ENCODE measurements around the gene TLN1.

Gene TLN1

GRCh38 chr9:35776018-35776417, 44.0 kb upstream of the TLN1 start:
- Histone ChIP-seq H3K18ac (ENCODE audit: low read length) (no peak overlapping the region), H3K36me3 (replicated peaks in 1 of 2; ENCODE audit: control insufficient read depth in 2 of 2, insufficient read depth in 2 of 2, low read length in 2 of 2) (peaks cover 0 to 2% of the 10 kb centered on the region in 2 donors), H3K4me3 (ENCODE audit: low read length in 2 of 2) (no peak overlapping the region), H3K4ac (ENCODE audit: low read length) (no peak overlapping the region), H3K23ac (ENCODE audit: low read depth, low read length, poor library complexity) (no peak overlapping the region), H2BK12ac (ENCODE audit: low read length) (no peak overlapping the region), H4K91ac (ENCODE audit: low read depth, low read length, poor library complexity) (no peak overlapping the region), H2BK15ac (ENCODE audit: low read length) (no peak overlapping the region), H3K14ac (ENCODE audit: low read length) (no peak overlapping the region), H3K4me2 (ENCODE audit: insufficient read depth, low read length, poor library complexity, severe bottlenecking) (no peak overlapping the region), H3K9ac (ENCODE audit: low read depth, low read length, poor library complexity) (no peak overlapping the region), H2AK5ac (ENCODE audit: low read depth, low read length) (no peak overlapping the region), H2AFZ (ENCODE audit: low read length) (no peak overlapping the region), H2BK120ac (ENCODE audit: low read depth, low read length) (no peak overlapping the region), H3K27ac (replicated peaks; ENCODE audit: low read length) (no peak overlapping the region), H2BK5ac (ENCODE audit: low read length) (no peak overlapping the region), H4K8ac (ENCODE audit: low read depth, low read length) (no peak overlapping the region), H3K9me3 (replicated peaks in 1 of 2; ENCODE audit: control insufficient read depth in 2 of 2, insufficient read depth in 1 of 2, low read depth in 1 of 2, low read length in 2 of 2) (no peaks in the 10 kb centered on the region), H3K4me1 (ENCODE audit: control insufficient read depth in 2 of 2, insufficient read depth in 1 of 2, low read depth in 1 of 2, low read length in 2 of 2) (peaks cover 10 to 18% of the 10 kb centered on the region in 2 donors), H3K27me3 (ENCODE audit: control insufficient read depth in 3 of 3, insufficient read depth in 3 of 3, low read depth in 1 of 3, low read length in 3 of 3) (peaks cover 0 to 4% (median 0%) of the 10 kb centered on the region in 3 experiments), H3K79me1 (ENCODE audit: low read depth, low read length) (no peaks in the 10 kb centered on the region)
- DNase-seq (ENCODE audit: low spot score), result no peak
- no CpG with 5 or more reads among the region's 4 CpGs for WGBS, 2 donors (ENCODE audit: extremely low coverage in 2 of 2, insufficient read length in 2 of 2, insufficient replicate concordance in 1 of 2)

- Histone ChIP-seq H3K23ac (ENCODE audit: low read depth, low read length, poor library complexity) (no peak overlapping the region), H3K27me3 (ENCODE audit: control insufficient read depth in 3 of 3, insufficient read depth in 3 of 3, low read depth in 1 of 3, low read length in 3 of 3) (peaks cover 0 to 8% (median 0%) of the 10 kb centered on the region in 3 experiments), H2BK5ac (ENCODE audit: low read length) (no peak overlapping the region), H3K4ac (ENCODE audit: low read length) (no peak overlapping the region), H3K27ac (replicated peaks; ENCODE audit: low read length) (peak overlapping the region; percentile 13), H3K18ac (ENCODE audit: low read length) (no peak overlapping the region), H3K4me3 (ENCODE audit: low read length in 2 of 2) (no peak overlapping the region), H2BK15ac (ENCODE audit: low read length) (no peak overlapping the region), H4K8ac (ENCODE audit: low read depth, low read length) (no peak overlapping the region), H3K79me1 (ENCODE audit: low read depth, low read length) (no peaks in the 10 kb centered on the region), H2BK120ac (ENCODE audit: low read depth, low read length) (no peak overlapping the region), H2AK5ac (ENCODE audit: low read depth, low read length) (no peak overlapping the region), H2AFZ (ENCODE audit: low read length) (peak overlapping the region; percentile 80), H3K36me3 (replicated peaks in 1 of 2; ENCODE audit: control insufficient read depth in 2 of 2, insufficient read depth in 2 of 2, low read length in 2 of 2) (peaks cover 0 to 2% of the 10 kb centered on the region in 2 donors), H3K4me2 (ENCODE audit: insufficient read depth, low read length, poor library complexity, severe bottlenecking) (no peak overlapping the region), H2BK12ac (ENCODE audit: low read length) (no peak overlapping the region), H3K9me3 (replicated peaks in 1 of 2; ENCODE audit: control insufficient read depth in 2 of 2, insufficient read depth in 1 of 2, low read depth in 1 of 2, low read length in 2 of 2) (no peaks in the 10 kb centered on the region), H3K14ac (ENCODE audit: low read length) (no peak overlapping the region), H3K9ac (ENCODE audit: low read depth, low read length, poor library complexity) (no peak overlapping the region), H4K91ac (ENCODE audit: low read depth, low read length, poor library complexity) (no peak overlapping the region), H3K4me1 (ENCODE audit: control insufficient read depth in 2 of 2, insufficient read depth in 1 of 2, low read depth in 1 of 2, low read length in 2 of 2) (peaks cover 10 to 18% of the 10 kb centered on the region in 2 donors)
- WGBS, 2 donors (ENCODE audit: extremely low coverage in 2 of 2, insufficient read length in 2 of 2, insufficient replicate concordance in 1 of 2), result no CpG with 5 or more reads among the region's 7 CpGs
- DNase-seq (ENCODE audit: low spot score), result no peak
Observed at GRCh38 chr9:35774907-35775635, 43.1 kb upstream of the TLN1 start.

GRCh38 chr9:35771943-35772342, 39.9 kb upstream of the TLN1 start:
- no peak overlapping the region for H3K4me2 ChIP-seq (ENCODE audit: insufficient read depth, low read length, poor library complexity, severe bottlenecking)
- H3K27me3 ChIP-seq (ENCODE audit: control insufficient read depth in 3 of 3, insufficient read depth in 3 of 3, low read depth in 1 of 3, low read length in 3 of 3), result peaks cover 0 to 8% (median 0%) of the 10 kb centered on the region in 3 experiments
- WGBS, 2 donors (ENCODE audit: extremely low coverage in 2 of 2, insufficient read length in 2 of 2, insufficient replicate concordance in 1 of 2), result no CpG with 5 or more reads among the region's 3 CpGs
- peaks cover 10 to 15% of the 10 kb centered on the region in 2 donors for H3K4me1 ChIP-seq (ENCODE audit: control insufficient read depth in 2 of 2, insufficient read depth in 1 of 2, low read depth in 1 of 2, low read length in 2 of 2)
- H3K79me1 ChIP-seq (ENCODE audit: low read depth, low read length), result peaks cover 3% of the 10 kb centered on the region
- no peak overlapping the region for H3K14ac ChIP-seq (ENCODE audit: low read length)
- no peak overlapping the region for H4K91ac ChIP-seq (ENCODE audit: low read depth, low read length, poor library complexity)
- H2AFZ ChIP-seq (ENCODE audit: low read length), result no peak overlapping the region
- no peak overlapping the region for H2BK120ac ChIP-seq (ENCODE audit: low read depth, low read length)
- no peak overlapping the region for H4K8ac ChIP-seq (ENCODE audit: low read depth, low read length)
- no peak overlapping the region for H2BK12ac ChIP-seq (ENCODE audit: low read length)
- H3K18ac ChIP-seq (ENCODE audit: low read length), result no peak overlapping the region
- H3K23ac ChIP-seq (ENCODE audit: low read depth, low read length, poor library complexity), result no peak overlapping the region
- no peaks in the 10 kb centered on the region for H3K9me3 ChIP-seq (replicated peaks in 1 of 2; ENCODE audit: control insufficient read depth in 2 of 2, insufficient read depth in 1 of 2, low read depth in 1 of 2, low read length in 2 of 2)
- peaks cover 0 to 2% of the 10 kb centered on the region in 2 donors for H3K36me3 ChIP-seq (replicated peaks in 1 of 2; ENCODE audit: control insufficient read depth in 2 of 2, insufficient read depth in 2 of 2, low read length in 2 of 2)
- H2AK5ac ChIP-seq (ENCODE audit: low read depth, low read length), result no peak overlapping the region
- no peak overlapping the region for H3K27ac ChIP-seq (replicated peaks; ENCODE audit: low read length)
- DNase-seq (ENCODE audit: low spot score), result no peak
- no peak overlapping the region for H2BK15ac ChIP-seq (ENCODE audit: low read length)
- no peak overlapping the region for H2BK5ac ChIP-seq (ENCODE audit: low read length)
- H3K4me3 ChIP-seq (ENCODE audit: low read length in 2 of 2), result no peak overlapping the region
- H3K9ac ChIP-seq (ENCODE audit: low read depth, low read length, poor library complexity), result no peak overlapping the region
- no peak overlapping the region for H3K4ac ChIP-seq (ENCODE audit: low read length)

- H3K79me1 ChIP-seq (ENCODE audit: low read depth, low read length), result peaks cover 3% of the 10 kb centered on the region
- H3K27ac ChIP-seq (replicated peaks; ENCODE audit: low read length), result no peak overlapping the region
- H2BK5ac ChIP-seq (ENCODE audit: low read length), result no peak overlapping the region
- no peak for DNase-seq (ENCODE audit: low spot score)
- no CpG with 5 or more reads among the region's 1 CpG for WGBS, 2 donors (ENCODE audit: extremely low coverage in 2 of 2, insufficient read length in 2 of 2, insufficient replicate concordance in 1 of 2)
- peaks cover 0 to 2% of the 10 kb centered on the region in 2 donors for H3K36me3 ChIP-seq (replicated peaks in 1 of 2; ENCODE audit: control insufficient read depth in 2 of 2, insufficient read depth in 2 of 2, low read length in 2 of 2)
- no peak overlapping the region for H2AK5ac ChIP-seq (ENCODE audit: low read depth, low read length)
- H3K4me2 ChIP-seq (ENCODE audit: insufficient read depth, low read length, poor library complexity, severe bottlenecking), result no peak overlapping the region
- no peak overlapping the region for H2BK12ac ChIP-seq (ENCODE audit: low read length)
- H3K4me1 ChIP-seq (ENCODE audit: control insufficient read depth in 2 of 2, insufficient read depth in 1 of 2, low read depth in 1 of 2, low read length in 2 of 2), result peaks cover 10 to 15% of the 10 kb centered on the region in 2 donors
- H2BK120ac ChIP-seq (ENCODE audit: low read depth, low read length), result no peak overlapping the region
- no peak overlapping the region for H4K8ac ChIP-seq (ENCODE audit: low read depth, low read length)
- no peak overlapping the region for H3K4me3 ChIP-seq (ENCODE audit: low read length in 2 of 2)
- no peak overlapping the region for H3K18ac ChIP-seq (ENCODE audit: low read length)
- no peak overlapping the region for H2AFZ ChIP-seq (ENCODE audit: low read length)
- no peak overlapping the region for H3K9ac ChIP-seq (ENCODE audit: low read depth, low read length, poor library complexity)
- no peaks in the 10 kb centered on the region for H3K9me3 ChIP-seq (replicated peaks in 1 of 2; ENCODE audit: control insufficient read depth in 2 of 2, insufficient read depth in 1 of 2, low read depth in 1 of 2, low read length in 2 of 2)
- H3K27me3 ChIP-seq (ENCODE audit: control insufficient read depth in 3 of 3, insufficient read depth in 3 of 3, low read depth in 1 of 3, low read length in 3 of 3), result peaks cover 0 to 8% (median 0%) of the 10 kb centered on the region in 3 experiments
- H2BK15ac ChIP-seq (ENCODE audit: low read length), result no peak overlapping the region
- no peak overlapping the region for H4K91ac ChIP-seq (ENCODE audit: low read depth, low read length, poor library complexity)
- no peak overlapping the region for H3K4ac ChIP-seq (ENCODE audit: low read length)
- H3K23ac ChIP-seq (ENCODE audit: low read depth, low read length, poor library complexity), result no peak overlapping the region
- H3K14ac ChIP-seq (ENCODE audit: low read length), result no peak overlapping the region
Observed at GRCh38 chr9:35771534-35771933, 39.5 kb upstream of the TLN1 start.

All from neuronal stem cell (in vitro differentiated cells).